ENCODE data around the gene CTNNA3. TPM values are rescaled to one million over a fixed set of nuclear protein-coding genes. Genes with fewer than 3 reads are reported as not detected.

The CTNNA3 gene
- total RNA-seq, 4 donors from 2014 or later = 0.68 to 75.2 (median 1.4) TPM

DNA sequence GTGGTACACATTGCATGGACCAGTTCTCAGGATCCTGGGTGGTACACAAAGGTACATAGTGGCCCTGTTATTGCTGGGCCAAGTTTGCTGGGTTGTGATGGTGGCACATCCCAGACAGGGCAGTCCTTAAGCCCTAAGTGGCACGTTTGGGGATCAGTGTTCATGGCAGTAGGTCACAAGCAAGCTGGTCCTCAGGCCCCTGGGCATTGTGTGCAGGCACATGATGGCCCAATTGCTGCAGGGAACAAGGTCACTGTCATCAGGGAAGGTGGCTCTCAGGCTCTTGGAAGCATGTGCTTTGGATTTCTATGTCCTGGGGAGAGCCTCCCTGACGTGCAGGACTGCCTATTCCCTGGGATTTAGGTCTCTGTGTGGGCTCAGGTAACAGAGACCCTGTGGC is 1182.5 kb downstream of the CTNNA3 start:
- no peak for DNase-seq
- H3K27me3 ChIP-seq = no peaks in the 10 kb centered on the region
- H3K4me3 ChIP-seq = no peak overlapping the region
- intact Hi-C loops (cut with DNase I; ENCODE audit: low total_unique reads) = no loop called here
- H3K4me1 ChIP-seq = no peaks in the 10 kb centered on the region
- H3K27ac ChIP-seq = no peak overlapping the region
- 50% methylated on average over 2 of the region's 2 CpGs; no CpG with 5 or more reads in 1 of the 2 donors for WGBS, 2 donors (ENCODE audit: low coverage in 1 of 2)
- no peaks in the 10 kb centered on the region for H3K36me3 ChIP-seq
- in situ Hi-C loops (cut with MboI; ENCODE audit: low pct_ligation_motif_present in 1 of 4, low pct_unique_long_range_greater_than_20kb in 1 of 4, low sequenced_read_pairs in 3 of 4) = no loop called here
- TF ChIP-seq, protein P1, sequence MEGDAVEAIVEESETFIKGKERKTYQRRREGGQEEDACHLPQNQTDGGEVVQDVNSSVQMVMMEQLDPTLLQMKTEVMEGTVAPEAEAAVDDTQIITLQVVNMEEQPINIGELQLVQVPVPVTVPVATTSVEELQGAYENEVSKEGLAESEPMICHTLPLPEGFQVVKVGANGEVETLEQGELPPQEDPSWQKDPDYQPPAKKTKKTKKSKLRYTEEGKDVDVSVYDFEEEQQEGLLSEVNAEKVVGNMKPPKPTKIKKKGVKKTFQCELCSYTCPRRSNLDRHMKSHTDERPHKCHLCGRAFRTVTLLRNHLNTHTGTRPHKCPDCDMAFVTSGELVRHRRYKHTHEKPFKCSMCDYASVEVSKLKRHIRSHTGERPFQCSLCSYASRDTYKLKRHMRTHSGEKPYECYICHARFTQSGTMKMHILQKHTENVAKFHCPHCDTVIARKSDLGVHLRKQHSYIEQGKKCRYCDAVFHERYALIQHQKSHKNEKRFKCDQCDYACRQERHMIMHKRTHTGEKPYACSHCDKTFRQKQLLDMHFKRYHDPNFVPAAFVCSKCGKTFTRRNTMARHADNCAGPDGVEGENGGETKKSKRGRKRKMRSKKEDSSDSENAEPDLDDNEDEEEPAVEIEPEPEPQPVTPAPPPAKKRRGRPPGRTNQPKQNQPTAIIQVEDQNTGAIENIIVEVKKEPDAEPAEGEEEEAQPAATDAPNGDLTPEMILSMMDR (IDR thresholded peaks at IDR 0.05) = no peak
- TF ChIP-seq POLR2AphosphoS5 (IDR thresholded peaks at IDR 0.05) = no peak
- no peak for TF ChIP-seq POLR2A (IDR thresholded peaks at IDR 0.05)
- TF ChIP-seq EP300 (IDR thresholded peaks at IDR 0.05; ENCODE audit: low read depth) = no peak
- no peaks in the 10 kb centered on the region for H3K9me3 ChIP-seq

DNA sequence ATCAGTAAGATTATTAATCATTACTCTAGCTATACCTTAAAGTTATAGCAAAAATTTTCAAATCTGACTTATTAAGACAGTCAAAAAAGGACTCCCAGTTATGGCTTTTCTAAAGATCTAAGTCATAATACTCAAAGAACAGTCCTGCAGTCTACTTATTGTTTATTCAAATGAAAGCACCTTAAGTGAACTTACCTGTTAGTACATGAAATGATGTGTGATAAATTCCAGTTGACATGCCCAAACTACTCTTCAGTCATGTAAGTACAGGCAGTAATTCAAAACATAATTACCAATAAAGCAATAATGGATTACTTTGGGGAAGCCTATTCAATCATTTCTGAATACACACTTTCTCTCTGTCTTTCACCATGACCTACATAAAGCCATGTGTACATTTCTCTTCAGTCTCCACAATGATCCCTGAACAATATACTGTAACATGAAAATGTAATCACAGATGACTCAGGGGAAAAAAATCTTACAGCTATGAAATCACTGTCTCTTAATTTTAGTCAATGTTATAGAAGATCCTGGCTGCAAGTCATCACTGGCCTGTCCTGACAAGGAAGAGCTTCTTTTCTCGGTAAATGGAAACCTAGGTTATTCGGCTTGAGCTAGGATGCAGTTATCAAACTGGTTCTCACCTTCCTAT is 1190.9 kb downstream of the CTNNA3 start:
- no peaks in the 10 kb centered on the region for H3K9me3 ChIP-seq
- WGBS, 2 donors (ENCODE audit: low coverage in 1 of 2) = 85% methylated on average over 2 of the region's 2 CpGs
- H3K36me3 ChIP-seq = no peaks in the 10 kb centered on the region
- TF ChIP-seq POLR2A (IDR thresholded peaks at IDR 0.05) (no peak), POLR2AphosphoS5 (IDR thresholded peaks at IDR 0.05) (no peak), EP300 (IDR thresholded peaks at IDR 0.05; ENCODE audit: low read depth) (no peak)
- TF ChIP-seq, protein P1 (IDR thresholded peaks at IDR 0.05) = no peak
- no peak overlapping the region for H3K27ac ChIP-seq
- no peak overlapping the region for H3K4me3 ChIP-seq
- no peaks in the 10 kb centered on the region for H3K27me3 ChIP-seq
- intact Hi-C loops (cut with DNase I; ENCODE audit: low total_unique reads) (no loop called here), in situ Hi-C loops (cut with MboI; ENCODE audit: low pct_ligation_motif_present in 1 of 4, low pct_unique_long_range_greater_than_20kb in 1 of 4, low sequenced_read_pairs in 3 of 4) (no loop called here)
- DNase-seq = no peak
- H3K4me1 ChIP-seq = no peaks in the 10 kb centered on the region

DNA sequence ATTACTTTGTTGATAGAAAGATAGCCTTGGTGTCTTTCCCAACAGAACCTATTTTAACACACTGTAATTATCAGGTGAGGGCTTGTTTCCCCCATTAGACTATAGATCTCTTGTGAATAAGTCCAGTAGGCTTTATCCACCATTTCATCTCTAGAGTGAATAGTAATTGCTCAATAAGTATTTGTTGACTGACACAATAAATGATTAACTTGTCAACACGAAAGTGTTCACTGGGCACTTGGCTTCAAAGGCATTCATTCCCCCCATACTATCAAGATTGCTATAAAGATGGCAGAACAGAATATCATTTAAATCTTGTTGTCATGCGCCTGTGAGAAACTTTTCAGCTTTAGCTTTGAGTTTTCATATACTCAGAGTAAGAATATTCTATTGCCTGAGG is 1194.6 kb downstream of the CTNNA3 start:
- 68 to 89% methylated on average over 2 of the region's 2 CpGs for WGBS, 2 donors (ENCODE audit: low coverage in 1 of 2)
- in situ Hi-C loops (cut with MboI; ENCODE audit: low pct_ligation_motif_present in 1 of 4, low pct_unique_long_range_greater_than_20kb in 1 of 4, low sequenced_read_pairs in 3 of 4) = no loop called here
- intact Hi-C loops (cut with DNase I; ENCODE audit: low total_unique reads) = no loop called here
- Histone ChIP-seq H3K9me3 (no peaks in the 10 kb centered on the region), H3K27me3 (no peaks in the 10 kb centered on the region), H3K27ac (no peak overlapping the region), H3K4me3 (no peak overlapping the region), H3K36me3 (no peaks in the 10 kb centered on the region), H3K4me1 (no peaks in the 10 kb centered on the region)
- TF ChIP-seq EP300 (IDR thresholded peaks at IDR 0.05; ENCODE audit: low read depth) (no peak), POLR2AphosphoS5 (IDR thresholded peaks at IDR 0.05) (no peak), POLR2A (IDR thresholded peaks at IDR 0.05) (no peak)
- TF ChIP-seq, protein P1 (IDR thresholded peaks at IDR 0.05) = no peak
- DNase-seq = no peak

DNA sequence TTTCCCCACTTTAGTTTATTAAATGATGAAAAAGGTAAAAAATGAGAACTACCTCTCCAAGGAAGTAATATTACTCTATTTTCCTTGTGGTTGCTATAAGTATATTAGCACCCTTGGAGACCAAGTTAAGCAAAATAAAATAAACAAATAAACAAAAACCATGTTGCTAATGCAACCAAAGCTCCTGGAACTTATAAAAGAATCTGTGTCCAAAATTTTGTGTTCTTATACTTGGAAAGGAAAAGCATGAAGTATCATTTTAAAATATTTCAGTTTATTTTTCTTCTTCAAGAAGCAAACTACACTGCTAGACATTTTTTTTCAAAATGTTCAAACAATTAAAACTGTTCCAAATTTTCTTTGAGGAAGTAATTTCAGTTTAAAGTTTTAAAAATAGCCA is 1212.0 kb downstream of the CTNNA3 start:
- no peaks in the 10 kb centered on the region for H3K27me3 ChIP-seq
- in situ Hi-C loops (cut with MboI; ENCODE audit: low pct_ligation_motif_present in 1 of 4, low pct_unique_long_range_greater_than_20kb in 1 of 4, low sequenced_read_pairs in 3 of 4) = no loop called here
- no peak for TF ChIP-seq POLR2AphosphoS5 (IDR thresholded peaks at IDR 0.05)
- TF ChIP-seq, protein P1 (IDR thresholded peaks at IDR 0.05) = no peak
- TF ChIP-seq POLR2A (IDR thresholded peaks at IDR 0.05) = no peak
- no peak for TF ChIP-seq EP300 (IDR thresholded peaks at IDR 0.05; ENCODE audit: low read depth)
- no peaks in the 10 kb centered on the region for H3K36me3 ChIP-seq
- no peak for DNase-seq
- no peak overlapping the region for H3K4me3 ChIP-seq
- intact Hi-C loops (cut with DNase I; ENCODE audit: low total_unique reads) = no loop called here
- no peaks in the 10 kb centered on the region for H3K4me1 ChIP-seq
- no peaks in the 10 kb centered on the region for H3K9me3 ChIP-seq
- no peak overlapping the region for H3K27ac ChIP-seq
